ENCODE measurements around the gene LGALS7B.
"Not testable (repeated sequence)": the region's sequence is repeated elsewhere in the genome, so short reads cannot be mapped to it uniquely, and the experiment has no call there.

The LGALS7B gene

DNA sequence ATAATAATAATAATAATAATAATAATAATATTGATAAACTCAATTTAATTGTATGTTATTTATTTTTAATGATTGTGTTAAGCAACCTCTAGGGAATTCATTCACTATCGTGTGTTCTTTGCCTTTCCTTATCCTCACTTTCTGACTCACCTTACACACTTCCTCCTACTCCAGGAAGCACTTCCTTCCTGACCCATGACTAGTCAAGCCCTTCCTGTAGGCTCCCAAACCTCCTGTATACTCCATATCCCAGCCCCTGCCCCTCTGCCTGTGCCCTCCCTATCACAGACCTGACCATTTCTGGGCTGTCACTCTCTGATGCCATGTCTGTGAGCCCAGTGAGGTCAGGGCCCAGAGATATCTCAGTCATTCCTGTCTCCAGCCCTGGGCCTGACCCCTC is 16.2 kb downstream of the LGALS7B start:
- H3K9me3 ChIP-seq (ENCODE audit: control insufficient read depth, insufficient read depth, low read length): no peaks in the 10 kb centered on the region
- no peaks in the 10 kb centered on the region for H3K79me2 ChIP-seq (ENCODE audit: control insufficient read depth, low read length)
- H3K36me3 ChIP-seq (ENCODE audit: control insufficient read depth, low read length): no peaks in the 10 kb centered on the region
- peak overlapping the region; percentile 30 for H3K4me2 ChIP-seq (ENCODE audit: low read length)
- no peaks in the 10 kb centered on the region for H3K27me3 ChIP-seq (ENCODE audit: control insufficient read depth, low read length)
- H3K9me2 ChIP-seq (replicated peaks; ENCODE audit: control insufficient read depth, low read length): no peaks in the 10 kb centered on the region
- H3K4me3 ChIP-seq (ENCODE audit: low read length): peak overlapping the region; percentile 15; the same call in 1 of the 2 replicates
- peaks cover 15% of the 10 kb centered on the region for H3K4me1 ChIP-seq (ENCODE audit: control insufficient read depth, low read length)
- no peaks in the 10 kb centered on the region for H4K20me1 ChIP-seq (ENCODE audit: control insufficient read depth, insufficient read depth, low read depth, low read length)
- no peaks in the 10 kb centered on the region for H3F3A ChIP-seq (ENCODE audit: control insufficient read depth, insufficient read depth)
- TF ChIP-seq, protein P1, sequence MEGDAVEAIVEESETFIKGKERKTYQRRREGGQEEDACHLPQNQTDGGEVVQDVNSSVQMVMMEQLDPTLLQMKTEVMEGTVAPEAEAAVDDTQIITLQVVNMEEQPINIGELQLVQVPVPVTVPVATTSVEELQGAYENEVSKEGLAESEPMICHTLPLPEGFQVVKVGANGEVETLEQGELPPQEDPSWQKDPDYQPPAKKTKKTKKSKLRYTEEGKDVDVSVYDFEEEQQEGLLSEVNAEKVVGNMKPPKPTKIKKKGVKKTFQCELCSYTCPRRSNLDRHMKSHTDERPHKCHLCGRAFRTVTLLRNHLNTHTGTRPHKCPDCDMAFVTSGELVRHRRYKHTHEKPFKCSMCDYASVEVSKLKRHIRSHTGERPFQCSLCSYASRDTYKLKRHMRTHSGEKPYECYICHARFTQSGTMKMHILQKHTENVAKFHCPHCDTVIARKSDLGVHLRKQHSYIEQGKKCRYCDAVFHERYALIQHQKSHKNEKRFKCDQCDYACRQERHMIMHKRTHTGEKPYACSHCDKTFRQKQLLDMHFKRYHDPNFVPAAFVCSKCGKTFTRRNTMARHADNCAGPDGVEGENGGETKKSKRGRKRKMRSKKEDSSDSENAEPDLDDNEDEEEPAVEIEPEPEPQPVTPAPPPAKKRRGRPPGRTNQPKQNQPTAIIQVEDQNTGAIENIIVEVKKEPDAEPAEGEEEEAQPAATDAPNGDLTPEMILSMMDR (IDR thresholded peaks at IDR 0.05; ENCODE audit: low read depth, low read length, poor library complexity, severe bottlenecking): no peak
- no peak for TF ChIP-seq EZH2phosphoT487 (IDR thresholded peaks at IDR 0.05; ENCODE audit: borderline replicate concordance, low read length)
- no peak overlapping the region for H3K27ac ChIP-seq (ENCODE audit: low read depth, low read length)

DNA sequence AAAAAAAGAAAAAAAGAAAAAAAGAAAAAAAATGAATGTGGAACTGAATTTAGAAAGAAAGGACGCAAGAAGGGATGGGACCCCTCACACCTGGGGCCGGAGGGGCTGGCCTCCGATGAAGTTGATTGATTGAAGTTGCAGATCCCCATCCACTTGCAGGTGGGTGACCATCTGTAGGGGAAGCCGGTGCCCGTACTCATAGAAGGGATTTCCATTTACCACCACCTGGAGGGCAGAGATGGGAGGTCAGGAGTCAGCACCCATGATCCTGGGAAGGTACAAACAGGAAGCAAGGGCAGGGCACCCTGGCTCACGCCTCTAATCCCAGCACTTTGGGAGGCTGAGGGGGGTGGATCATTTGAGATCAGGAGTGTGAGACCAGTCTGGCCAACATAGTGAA is 17.4 kb downstream of the LGALS7B start:
- H3K4me3 ChIP-seq (ENCODE audit: low read length): no peak overlapping the region
- H3K27me3 ChIP-seq (ENCODE audit: control insufficient read depth, low read length): no peaks in the 10 kb centered on the region
- H3K9me2 ChIP-seq (replicated peaks; ENCODE audit: control insufficient read depth, low read length): no peaks in the 10 kb centered on the region
- no peak overlapping the region for H3K4me2 ChIP-seq (ENCODE audit: low read length)
- H3F3A ChIP-seq (ENCODE audit: control insufficient read depth, insufficient read depth): no peaks in the 10 kb centered on the region
- H3K27ac ChIP-seq (ENCODE audit: low read depth, low read length): no peak overlapping the region
- peaks cover 15% of the 10 kb centered on the region for H3K4me1 ChIP-seq (ENCODE audit: control insufficient read depth, low read length)
- H3K79me2 ChIP-seq (ENCODE audit: control insufficient read depth, low read length): no peaks in the 10 kb centered on the region
- H3K9me3 ChIP-seq (ENCODE audit: control insufficient read depth, insufficient read depth, low read length): no peaks in the 10 kb centered on the region
- TF ChIP-seq, protein P1 (IDR thresholded peaks at IDR 0.05; ENCODE audit: low read depth, low read length, poor library complexity, severe bottlenecking): no peak
- no peaks in the 10 kb centered on the region for H4K20me1 ChIP-seq (ENCODE audit: control insufficient read depth, insufficient read depth, low read depth, low read length)
- no peaks in the 10 kb centered on the region for H3K36me3 ChIP-seq (ENCODE audit: control insufficient read depth, low read length)

DNA sequence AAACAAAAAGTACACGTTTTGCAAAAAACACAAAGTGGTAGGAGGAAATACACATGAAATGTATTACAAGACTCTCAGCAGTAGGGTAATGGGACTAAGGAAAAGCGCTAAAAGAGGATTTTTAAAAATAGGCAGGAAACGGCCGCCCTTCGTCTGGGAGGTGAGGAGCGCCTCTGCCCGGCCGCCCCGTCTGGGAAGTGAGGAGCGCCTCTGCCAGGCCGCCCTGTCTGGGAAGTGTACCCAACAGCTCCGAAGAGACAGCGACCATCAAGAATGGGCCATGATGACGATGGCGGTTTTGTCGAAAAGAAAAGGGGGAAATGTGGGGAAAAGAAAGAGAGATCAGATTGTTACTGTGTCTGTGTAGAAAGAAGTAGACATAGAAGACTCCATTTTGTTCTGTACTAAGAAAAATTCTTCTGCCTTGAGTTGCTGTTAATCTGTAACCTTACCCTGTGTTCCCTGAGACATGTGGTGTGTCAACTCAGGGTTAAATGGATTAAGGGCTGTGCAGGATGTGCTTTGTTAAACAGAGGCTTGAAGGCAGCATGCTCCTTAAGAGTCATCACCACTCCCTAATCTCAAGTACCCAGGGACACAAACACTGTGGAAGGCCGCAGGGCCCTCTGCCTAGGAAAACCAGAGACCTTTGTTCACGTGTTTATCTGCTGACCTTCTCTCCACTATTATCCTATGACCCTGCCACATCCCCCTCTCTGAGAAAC is 18.5 kb downstream of the LGALS7B start:
- not testable (repeated sequence) for H3K79me2 ChIP-seq (ENCODE audit: control insufficient read depth, low read length); H3K9me2 ChIP-seq (replicated peaks; ENCODE audit: control insufficient read depth, low read length); H3F3A ChIP-seq (ENCODE audit: control insufficient read depth, insufficient read depth); H3K9me3 ChIP-seq (ENCODE audit: control insufficient read depth, insufficient read depth, low read length); H3K4me3 ChIP-seq (ENCODE audit: low read length); H3K27ac ChIP-seq (ENCODE audit: low read depth, low read length); H4K20me1 ChIP-seq (ENCODE audit: control insufficient read depth, insufficient read depth, low read depth, low read length); H3K36me3 ChIP-seq (ENCODE audit: control insufficient read depth, low read length); H3K4me2 ChIP-seq (ENCODE audit: low read length); H3K27me3 ChIP-seq (ENCODE audit: control insufficient read depth, low read length)
- peaks cover 15% of the 10 kb centered on the region for H3K4me1 ChIP-seq (ENCODE audit: control insufficient read depth, low read length)

DNA sequence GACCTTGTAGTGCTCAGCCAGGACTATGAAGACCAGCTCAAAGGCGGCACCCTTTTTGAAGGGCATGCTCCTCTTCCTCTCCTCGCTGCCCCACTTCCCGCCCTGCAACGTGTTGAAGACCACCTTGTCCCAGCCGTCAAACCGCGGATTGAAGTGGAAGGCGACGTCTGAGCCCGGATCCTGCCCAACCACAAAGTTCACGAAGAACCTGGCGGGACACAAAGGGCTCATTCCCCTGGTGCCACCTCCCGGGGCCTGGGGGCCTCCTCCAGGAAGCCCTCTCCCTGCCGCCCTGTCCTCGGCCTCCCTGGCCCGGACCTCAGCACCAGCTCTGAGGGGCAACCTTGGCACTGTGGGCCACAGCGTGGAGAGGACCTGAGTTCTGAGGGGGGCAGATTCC is 19.7 kb downstream of the LGALS7B start:
- H3K79me2 ChIP-seq (ENCODE audit: control insufficient read depth, low read length): no peaks in the 10 kb centered on the region
- H3K4me2 ChIP-seq (ENCODE audit: low read length): no peak overlapping the region
- no peaks in the 10 kb centered on the region for H3K9me2 ChIP-seq (replicated peaks; ENCODE audit: control insufficient read depth, low read length)
- no peak overlapping the region for H3K4me3 ChIP-seq (ENCODE audit: low read length)
- H3K36me3 ChIP-seq (ENCODE audit: control insufficient read depth, low read length): no peaks in the 10 kb centered on the region
- H3K9me3 ChIP-seq (ENCODE audit: control insufficient read depth, insufficient read depth, low read length): no peaks in the 10 kb centered on the region
- no peaks in the 10 kb centered on the region for H3K27me3 ChIP-seq (ENCODE audit: control insufficient read depth, low read length)
- H4K20me1 ChIP-seq (ENCODE audit: control insufficient read depth, insufficient read depth, low read depth, low read length): no peaks in the 10 kb centered on the region
- H3F3A ChIP-seq (ENCODE audit: control insufficient read depth, insufficient read depth): no peaks in the 10 kb centered on the region
- peaks cover 15% of the 10 kb centered on the region for H3K4me1 ChIP-seq (ENCODE audit: control insufficient read depth, low read length)
- no peak overlapping the region for H3K27ac ChIP-seq (ENCODE audit: low read depth, low read length)
- TF ChIP-seq, protein P1 (IDR thresholded peaks at IDR 0.05; ENCODE audit: low read depth, low read length, poor library complexity, severe bottlenecking): no peak
- TF ChIP-seq EZH2phosphoT487 (IDR thresholded peaks at IDR 0.05; ENCODE audit: borderline replicate concordance, low read length): no peak
